SU-DHL-6 (cell line): ENCODE data around the gene ANXA1.

Experiments
- H2AFZ ChIP-seq: fragments of 200-600 bp; sonication (generic); 2 replicates; pipeline ENCODE4 v1.6.1; 2014; ENCODE audit warnings: low read depth, mild to moderate bottlenecking, moderate library complexity, mixed read lengths, antibody characterized with exemption, low read length; ENCODE audit not compliant: severe bottlenecking
- H3F3A ChIP-seq: fragments of 200-600 bp; shearing (Covaris generic); 2 replicates; pipeline ENCODE4 v1.6.0; 2016; ENCODE audit warnings: antibody characterized with exemption, mild to moderate bottlenecking; ENCODE audit not compliant: insufficient read depth
- H3K27ac ChIP-seq: fragments of 200-600 bp; sonication (generic); 2 replicates; pipeline ENCODE4 v1.5.1; 2016; ENCODE audit warnings: low read depth, mild to moderate bottlenecking, low read length, moderate library complexity, mixed read lengths
- H3K27me3 ChIP-seq: fragments of 200-600 bp; sonication (generic), shearing (Covaris generic); 2 replicates; pipeline ENCODE4 v1.6.0; 2014; ENCODE audit warnings: mild to moderate bottlenecking, low read length
- H3K36me3 ChIP-seq: fragments of 200-600 bp; sonication (generic); 2 replicates; pipeline ENCODE4 v1.6.1; 2014; ENCODE audit warnings: mild to moderate bottlenecking, low read length, mixed read lengths
- H3K4me2 ChIP-seq: fragments of 300-600, 200-600 bp; shearing (Covaris generic), sonication (generic); 2 replicates; pipeline ENCODE4 v1.6.0; 2014; ENCODE audit warnings: low read length, low read depth, mild to moderate bottlenecking; ENCODE audit not compliant: poor library complexity, severe bottlenecking
- H3K4me3 ChIP-seq: fragments of 200-600 bp; sonication (generic); 2 replicates; pipeline ENCODE4 v1.5.1; 2014; ENCODE audit warnings: antibody characterized with exemption, low read length, mild to moderate bottlenecking, mixed read lengths; ENCODE audit not compliant: insufficient read depth, poor library complexity, severe bottlenecking
- H3K79me2 ChIP-seq: fragments of 200-600 bp; sonication (generic); 2 replicates; pipeline ENCODE4 v1.6.1; 2014; ENCODE audit warnings: mild to moderate bottlenecking, low read length, moderate library complexity; ENCODE audit not compliant: insufficient read depth
- H3K9ac ChIP-seq: fragments of 200-600 bp; sonication (generic); 2 replicates; pipeline ENCODE4 v1.7.0; 2014; ENCODE audit warnings: mild to moderate bottlenecking, low read length
- H3K9me2 ChIP-seq: fragments of 200-600 bp; sonication (generic); replicated peaks from 2 replicates; pipeline ENCODE4 v1.6.1; 2014; ENCODE audit warnings: low read length; ENCODE audit not compliant: insufficient read depth
- H3K9me3 ChIP-seq: fragments of 200-600 bp; sonication (generic); 2 replicates; pipeline ENCODE4 v1.6.1; 2014; ENCODE audit warnings: low read length, mixed read lengths; ENCODE audit not compliant: insufficient read depth
- H4K20me1 ChIP-seq: fragments of 200-600 bp; sonication (generic); 2 replicates; pipeline ENCODE4 v1.6.1; 2014; ENCODE audit warnings: low read depth, mild to moderate bottlenecking, antibody characterized with exemption, low read length, moderate library complexity, mixed read lengths
- EZH2phosphoT487 ChIP-seq: fragments of 200-600 bp; sonication (generic), shearing (Covaris generic); conservative IDR thresholded peaks from 2 replicates; pipeline ENCODE4 v1.6.1; 2018; ENCODE audit warnings: mild to moderate bottlenecking, antibody characterized with exemption, low read length, moderate library complexity, mixed read lengths
- TF ChIP-seq, protein P1 (sequence below): fragments of 200-600 bp; sonication (generic); IDR thresholded peaks from one replicate; pipeline ENCODE4 v1.5.1; 2017; ENCODE audit warnings: antibody characterized with exemption, mild to moderate bottlenecking, low read length, moderate library complexity; ENCODE audit not compliant: insufficient read depth, poor library complexity, severe bottlenecking

ANXA1 gene

DNA sequence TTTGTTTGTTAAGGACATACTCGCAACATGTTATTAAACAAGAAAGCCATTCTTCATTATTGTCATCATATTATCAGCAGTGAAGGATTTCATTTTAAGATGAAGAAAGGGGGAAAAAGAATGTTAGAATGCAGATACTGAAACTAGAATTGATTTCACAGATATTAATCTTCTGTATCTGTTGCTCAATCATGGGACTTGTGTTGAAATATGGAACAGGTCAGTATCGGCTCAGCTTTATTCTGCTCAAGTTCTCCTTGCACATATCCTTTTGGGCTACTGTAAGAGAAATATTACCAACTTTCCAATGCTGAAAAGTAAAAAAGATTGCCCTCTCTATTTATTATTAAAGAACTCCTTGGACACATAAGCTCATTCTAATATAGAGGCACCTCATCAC lies 13.8 kb upstream of the ANXA1 start:
- Histone ChIP-seq H3K27me3 (no peaks in the 10 kb centered on the region), H3K4me2 (no peak overlapping the region)

GRCh38 chr9:73138516-73138915 lies 13.1 kb upstream of the ANXA1 start:
- H3K9me3 ChIP-seq = no peaks in the 10 kb centered on the region
- no peak overlapping the region for H3K9ac ChIP-seq
- H3K79me2 ChIP-seq = no peaks in the 10 kb centered on the region
- H4K20me1 ChIP-seq = no peaks in the 10 kb centered on the region
- H3K27ac ChIP-seq = no peak overlapping the region
- H3F3A ChIP-seq = no peaks in the 10 kb centered on the region
- H3K36me3 ChIP-seq = no peaks in the 10 kb centered on the region
- H3K9me2 ChIP-seq = no peaks in the 10 kb centered on the region
- no peak overlapping the region for H3K4me2 ChIP-seq
- no peaks in the 10 kb centered on the region for H3K27me3 ChIP-seq
- no peak for TF ChIP-seq EZH2phosphoT487
- TF ChIP-seq, protein P1, sequence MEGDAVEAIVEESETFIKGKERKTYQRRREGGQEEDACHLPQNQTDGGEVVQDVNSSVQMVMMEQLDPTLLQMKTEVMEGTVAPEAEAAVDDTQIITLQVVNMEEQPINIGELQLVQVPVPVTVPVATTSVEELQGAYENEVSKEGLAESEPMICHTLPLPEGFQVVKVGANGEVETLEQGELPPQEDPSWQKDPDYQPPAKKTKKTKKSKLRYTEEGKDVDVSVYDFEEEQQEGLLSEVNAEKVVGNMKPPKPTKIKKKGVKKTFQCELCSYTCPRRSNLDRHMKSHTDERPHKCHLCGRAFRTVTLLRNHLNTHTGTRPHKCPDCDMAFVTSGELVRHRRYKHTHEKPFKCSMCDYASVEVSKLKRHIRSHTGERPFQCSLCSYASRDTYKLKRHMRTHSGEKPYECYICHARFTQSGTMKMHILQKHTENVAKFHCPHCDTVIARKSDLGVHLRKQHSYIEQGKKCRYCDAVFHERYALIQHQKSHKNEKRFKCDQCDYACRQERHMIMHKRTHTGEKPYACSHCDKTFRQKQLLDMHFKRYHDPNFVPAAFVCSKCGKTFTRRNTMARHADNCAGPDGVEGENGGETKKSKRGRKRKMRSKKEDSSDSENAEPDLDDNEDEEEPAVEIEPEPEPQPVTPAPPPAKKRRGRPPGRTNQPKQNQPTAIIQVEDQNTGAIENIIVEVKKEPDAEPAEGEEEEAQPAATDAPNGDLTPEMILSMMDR = no peak
- no peak overlapping the region for H2AFZ ChIP-seq
- H3K4me3 ChIP-seq = no peak overlapping the region

More for the DNA sequence above, 13.8 kb upstream of the ANXA1 start:
- Histone ChIP-seq H3K9me2 (no peaks in the 10 kb centered on the region), H3K9ac (no peak overlapping the region), H3K9me3 (no peaks in the 10 kb centered on the region), H2AFZ (no peak overlapping the region), H3K36me3 (no peaks in the 10 kb centered on the region), H3F3A (no peaks in the 10 kb centered on the region), H3K79me2 (no peaks in the 10 kb centered on the region), H3K27ac (no peak overlapping the region), H4K20me1 (no peaks in the 10 kb centered on the region), H3K4me3 (no peak overlapping the region)
- no peak for TF ChIP-seq EZH2phosphoT487

GRCh38 chr9:73141282-73141681 lies 10.4 kb upstream of the ANXA1 start:
- no peak overlapping the region for H3K9ac ChIP-seq
- H3K27ac ChIP-seq = no peak overlapping the region
- no peaks in the 10 kb centered on the region for H3K79me2 ChIP-seq
- H3K4me2 ChIP-seq = no peak overlapping the region
- H3K27me3 ChIP-seq = no peaks in the 10 kb centered on the region
- no peaks in the 10 kb centered on the region for H4K20me1 ChIP-seq
- H3F3A ChIP-seq = no peaks in the 10 kb centered on the region
- TF ChIP-seq EZH2phosphoT487 = no peak
- TF ChIP-seq, protein P1 = no peak
- H3K9me3 ChIP-seq = no peaks in the 10 kb centered on the region
- H3K4me3 ChIP-seq = no peak overlapping the region
- no peak overlapping the region for H2AFZ ChIP-seq
- H3K36me3 ChIP-seq = no peaks in the 10 kb centered on the region
- no peaks in the 10 kb centered on the region for H3K9me2 ChIP-seq

- Histone ChIP-seq H3K9me3 (no peaks in the 10 kb centered on the region), H3F3A (no peaks in the 10 kb centered on the region), H3K9ac (no peak overlapping the region), H2AFZ (no peak overlapping the region), H3K27me3 (no peaks in the 10 kb centered on the region), H3K36me3 (no peaks in the 10 kb centered on the region), H4K20me1 (no peaks in the 10 kb centered on the region), H3K4me3 (no peak overlapping the region), H3K27ac (no peak overlapping the region), H3K9me2 (no peaks in the 10 kb centered on the region), H3K4me2 (no peak overlapping the region), H3K79me2 (no peaks in the 10 kb centered on the region)
- TF ChIP-seq, protein P1 = no peak
- no peak for TF ChIP-seq EZH2phosphoT487
Observed at GRCh38 chr9:73143711-73144328, 7.8 kb upstream of the ANXA1 start.
